HUES48 (cell line): ENCODE results near the gene PACRG.

Experiments
- H3K27ac ChIP-seq: one replicate; pipeline ENCODE4 v1.7.0; 2013; ENCODE audit warnings: low read depth, low read length, inconsistent platforms
- H3K27me3 ChIP-seq: 2 replicates; pipeline ENCODE4 v1.6.1; 2013; ENCODE audit warnings: mild to moderate bottlenecking, low read length; ENCODE audit not compliant: control insufficient read depth, insufficient read depth
- H3K36me3 ChIP-seq: 2 replicates; pipeline ENCODE4 v1.6.1; 2013; ENCODE audit warnings: low read length; ENCODE audit not compliant: control insufficient read depth, insufficient read depth
- H3K4me1 ChIP-seq: 2 replicates; pipeline ENCODE4 v1.6.1; 2013; ENCODE audit warnings: mild to moderate bottlenecking, low read length; ENCODE audit not compliant: control insufficient read depth, insufficient read depth
- H3K4me3 ChIP-seq: 2 replicates; pipeline ENCODE4 v1.5.1; 2013; ENCODE audit warnings: mild to moderate bottlenecking, low read depth, low read length
- H3K9ac ChIP-seq: 2 replicates; pipeline ENCODE4 v1.6.1; 2013; ENCODE audit warnings: mild to moderate bottlenecking, low read depth, low read length, moderate library complexity
- H3K9me3 ChIP-seq: 2 replicates; pipeline ENCODE4 v1.6.1; 2013; ENCODE audit warnings: low read length; ENCODE audit not compliant: control insufficient read depth, insufficient read depth

Gene PACRG

GRCh38 chr6:163132050-163132750 lies 404.4 kb downstream of the PACRG start:
- H3K36me3 ChIP-seq: no peaks in the 10 kb centered on the region
- H3K9me3 ChIP-seq: no peaks in the 10 kb centered on the region
- H3K27ac ChIP-seq: no peak overlapping the region
- H3K4me1 ChIP-seq: peaks cover 18% of the 10 kb centered on the region
- H3K27me3 ChIP-seq: no peaks in the 10 kb centered on the region
- H3K4me3 ChIP-seq: no peak overlapping the region
- no peak overlapping the region for H3K9ac ChIP-seq

GRCh38 chr6:163133017-163133416 lies 405.2 kb downstream of the PACRG start:
- no peaks in the 10 kb centered on the region for H3K27me3 ChIP-seq
- H3K9ac ChIP-seq: no peak overlapping the region

GRCh38 chr6:163133691-163134090 lies 405.9 kb downstream of the PACRG start:
- Histone ChIP-seq H3K27ac (no peak overlapping the region), H3K36me3 (no peaks in the 10 kb centered on the region), H3K4me3 (no peak overlapping the region), H3K9ac (no peak overlapping the region), H3K4me1 (peaks cover 10% of the 10 kb centered on the region), H3K9me3 (no peaks in the 10 kb centered on the region), H3K27me3 (no peaks in the 10 kb centered on the region)

More at GRCh38 chr6:163133017-163133416, 405.2 kb downstream of the PACRG start:
- Histone ChIP-seq H3K4me3 (no peak overlapping the region), H3K9me3 (no peaks in the 10 kb centered on the region), H3K36me3 (no peaks in the 10 kb centered on the region), H3K27ac (no peak overlapping the region), H3K4me1 (peaks cover 16% of the 10 kb centered on the region)

GRCh38 chr6:163136681-163137397 lies 409.1 kb downstream of the PACRG start:
- H3K4me3 ChIP-seq: no peak overlapping the region
- H3K36me3 ChIP-seq: no peaks in the 10 kb centered on the region
- no peak overlapping the region for H3K27ac ChIP-seq
- no peaks in the 10 kb centered on the region for H3K27me3 ChIP-seq
- H3K4me1 ChIP-seq: no peaks in the 10 kb centered on the region
- H3K9ac ChIP-seq: no peak overlapping the region
- H3K9me3 ChIP-seq: no peaks in the 10 kb centered on the region; the same call in 1 of the 2 replicates

GRCh38 chr6:163137398-163137881 lies 409.7 kb downstream of the PACRG start:
- Histone ChIP-seq H3K27ac (no peak overlapping the region), H3K4me1 (no peaks in the 10 kb centered on the region), H3K36me3 (no peaks in the 10 kb centered on the region), H3K9ac (no peak overlapping the region), H3K9me3 (no peaks in the 10 kb centered on the region; the same call in 1 of the 2 replicates), H3K4me3 (no peak overlapping the region), H3K27me3 (no peaks in the 10 kb centered on the region)

GRCh38 chr6:163146036-163146435 lies 418.3 kb downstream of the PACRG start:
- Histone ChIP-seq H3K9me3 (no peaks in the 10 kb centered on the region), H3K36me3 (no peaks in the 10 kb centered on the region), H3K4me1 (no peaks in the 10 kb centered on the region), H3K4me3 (no peak overlapping the region), H3K9ac (no peak overlapping the region), H3K27ac (no peak overlapping the region), H3K27me3 (no peaks in the 10 kb centered on the region)

DNA sequence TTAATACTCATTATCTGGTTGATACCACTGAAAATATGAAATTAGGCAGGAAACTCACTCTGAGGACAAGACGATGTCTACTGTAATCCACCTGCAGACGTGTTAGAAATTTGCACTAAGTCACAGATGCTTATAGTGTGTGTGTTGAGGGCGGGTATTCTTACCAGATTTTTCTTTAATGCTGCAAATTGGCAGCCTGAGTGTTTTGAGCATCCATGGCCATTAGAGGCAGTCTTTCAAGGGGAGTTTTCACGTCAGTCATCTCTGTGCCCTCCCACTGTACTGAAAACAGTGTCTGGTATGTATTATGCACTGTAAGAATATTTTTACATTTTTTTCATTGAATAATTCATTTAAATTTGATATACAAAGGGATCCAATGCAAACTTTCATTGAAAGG lies 420.2 kb downstream of the PACRG start:
- no peak overlapping the region for H3K4me3 ChIP-seq
- H3K36me3 ChIP-seq: no peaks in the 10 kb centered on the region
- no peak overlapping the region for H3K9ac ChIP-seq
- H3K27me3 ChIP-seq: no peaks in the 10 kb centered on the region
- H3K9me3 ChIP-seq: no peaks in the 10 kb centered on the region
- no peak overlapping the region for H3K27ac ChIP-seq
- H3K4me1 ChIP-seq: no peaks in the 10 kb centered on the region

- Histone ChIP-seq H3K27me3 (no peaks in the 10 kb centered on the region), H3K4me3 (no peak overlapping the region), H3K9me3 (no peaks in the 10 kb centered on the region)
Measured at GRCh38 chr6:163148451-163149278, 420.9 kb downstream of the PACRG start.

GRCh38 chr6:163149279-163149848 lies 421.6 kb downstream of the PACRG start:
- no peak overlapping the region for H3K27ac ChIP-seq
- no peaks in the 10 kb centered on the region for H3K36me3 ChIP-seq
- no peaks in the 10 kb centered on the region for H3K4me1 ChIP-seq
- no peak overlapping the region for H3K4me3 ChIP-seq
- H3K9me3 ChIP-seq: no peaks in the 10 kb centered on the region
- H3K27me3 ChIP-seq: no peaks in the 10 kb centered on the region
- no peak overlapping the region for H3K9ac ChIP-seq

More at GRCh38 chr6:163148451-163149278, 420.9 kb downstream of the PACRG start:
- Histone ChIP-seq H3K4me1 (no peaks in the 10 kb centered on the region), H3K27ac (no peak overlapping the region), H3K36me3 (no peaks in the 10 kb centered on the region), H3K9ac (no peak overlapping the region)

GRCh38 chr6:163151212-163151611 lies 423.4 kb downstream of the PACRG start:
- Histone ChIP-seq H3K27me3 (no peaks in the 10 kb centered on the region), H3K4me3 (no peak overlapping the region), H3K9me3 (no peaks in the 10 kb centered on the region), H3K4me1 (no peaks in the 10 kb centered on the region), H3K36me3 (no peaks in the 10 kb centered on the region), H3K27ac (no peak overlapping the region), H3K9ac (no peak overlapping the region)
